GM19468 (cell line): Measurements from ENCODE around the gene GNAI2.
"Not testable (repeated sequence)": the region's sequence is repeated elsewhere in the genome, so short reads cannot be mapped to it uniquely, and the experiment has no call there.

Source experiments
- ATAC-seq: cut with Tn5 transposase; IDR thresholded peaks from one replicate; pipeline ENCODE4 v1.9.1; 2021; ENCODE audit warnings: mild to moderate bottlenecking, moderate library complexity, moderate number of reproducible peaks; ENCODE audit not compliant: unreplicated experiment; ENCODE audit errors: extremely low read depth

Gene GNAI2

DNA sequence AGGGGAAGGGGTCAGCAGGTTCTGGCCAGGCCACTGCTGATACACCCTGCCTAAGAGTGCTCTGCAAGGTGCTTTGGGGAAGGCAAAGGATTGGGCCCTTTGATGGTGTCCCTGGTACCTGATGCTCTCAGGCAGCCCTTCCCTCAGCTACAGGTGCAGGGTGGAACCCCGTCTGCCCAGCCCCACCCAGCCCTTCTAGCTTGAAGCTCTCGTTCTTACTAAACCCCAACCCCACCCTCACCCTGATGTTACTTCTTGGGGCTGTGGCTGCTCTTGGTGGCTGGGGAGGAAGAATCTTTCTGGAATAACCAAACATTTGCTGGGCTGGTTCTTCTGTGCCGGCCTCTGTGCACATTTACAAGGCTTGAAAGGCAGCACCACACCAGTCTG is 6.4 kb downstream of the GNAI2 start:
- ATAC-seq: no peak

GRCh38 chr3:50242851-50243542 is 7.0 kb downstream of the GNAI2 start:
- no peak for ATAC-seq

GRCh38 chr3:50243543-50243895 is 7.5 kb downstream of the GNAI2 start:
- no peak for ATAC-seq

DNA sequence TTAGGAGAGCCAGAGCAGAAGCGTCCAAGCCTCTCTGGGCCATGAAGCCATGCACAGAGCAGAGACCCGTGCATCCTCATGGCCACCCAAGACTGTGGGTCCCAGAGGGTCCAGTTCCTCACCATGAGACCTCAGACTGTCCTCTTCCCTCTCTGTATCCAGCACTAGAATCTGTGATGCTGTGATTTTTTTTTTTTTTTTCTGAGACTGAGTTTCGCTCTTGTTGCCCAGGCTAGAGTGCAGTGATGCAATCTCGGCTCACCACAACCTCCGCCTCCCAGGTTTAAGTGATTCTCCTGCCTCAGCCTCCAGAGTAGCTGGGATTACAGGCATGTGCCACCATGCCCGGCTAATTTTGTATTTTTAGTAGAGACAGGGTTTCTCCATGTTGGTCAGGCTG is 8.8 kb downstream of the GNAI2 start:
- not testable (repeated sequence) for ATAC-seq

DNA sequence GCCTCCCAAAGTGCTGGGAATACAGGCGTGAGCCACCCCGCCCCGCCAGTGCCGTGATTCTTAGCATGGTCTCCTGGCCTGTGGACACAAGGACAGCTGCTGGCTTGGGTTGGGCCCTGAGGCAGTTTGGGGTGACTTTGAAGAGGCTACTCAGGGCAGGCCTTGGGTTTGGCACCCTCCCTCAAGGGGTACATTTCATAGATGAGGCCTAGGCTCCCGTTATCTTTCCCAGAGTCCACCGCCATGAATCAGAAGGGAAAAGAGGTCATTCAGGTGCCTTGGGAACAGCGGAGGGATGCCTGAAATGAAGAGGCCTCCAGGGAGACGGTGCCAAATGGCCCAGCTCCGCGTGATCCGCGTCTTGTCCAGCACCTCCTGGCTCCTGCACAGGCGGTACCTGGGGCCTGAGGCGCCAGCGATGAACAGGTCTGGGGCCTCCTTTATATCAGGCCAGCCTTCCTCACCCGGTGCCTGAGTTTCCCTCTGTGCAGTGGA is 9.3 kb downstream of the GNAI2 start:
- no peak for ATAC-seq

DNA sequence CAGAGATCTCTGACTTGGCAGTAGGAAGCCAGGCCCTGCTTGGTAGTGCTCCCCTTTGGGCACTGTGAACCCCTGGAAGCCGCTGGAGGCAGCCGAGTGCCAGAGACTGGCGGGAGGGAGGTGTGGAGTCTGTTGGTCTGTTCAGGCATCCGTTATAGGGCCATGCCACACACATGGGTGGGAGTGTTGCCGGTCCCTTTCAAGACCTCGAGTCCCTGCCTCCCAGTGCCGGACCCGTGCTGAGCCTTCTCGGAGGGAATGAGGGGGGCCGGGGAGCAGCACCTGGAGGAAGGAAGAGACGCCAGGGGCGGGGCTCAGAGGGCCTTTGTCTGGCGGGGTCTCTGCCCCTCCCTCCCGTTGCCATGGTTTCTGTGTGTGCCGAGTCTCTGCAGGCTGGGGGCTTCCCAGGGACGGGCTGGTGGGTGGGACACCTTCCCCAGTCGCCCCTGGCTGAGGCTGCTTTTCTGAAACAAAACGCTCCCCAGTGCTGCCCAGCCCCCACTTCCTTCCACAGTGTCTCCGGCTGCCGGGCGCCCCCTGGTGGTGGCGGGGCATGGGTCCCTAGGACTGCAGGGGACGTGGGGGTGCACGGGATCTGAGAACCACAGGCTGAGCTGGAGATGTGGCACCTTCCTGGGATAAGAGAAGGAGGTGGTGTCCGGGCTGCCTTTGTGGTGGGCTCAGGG is 10.0 kb downstream of the GNAI2 start:
- ATAC-seq: peak; percentile 10

DNA sequence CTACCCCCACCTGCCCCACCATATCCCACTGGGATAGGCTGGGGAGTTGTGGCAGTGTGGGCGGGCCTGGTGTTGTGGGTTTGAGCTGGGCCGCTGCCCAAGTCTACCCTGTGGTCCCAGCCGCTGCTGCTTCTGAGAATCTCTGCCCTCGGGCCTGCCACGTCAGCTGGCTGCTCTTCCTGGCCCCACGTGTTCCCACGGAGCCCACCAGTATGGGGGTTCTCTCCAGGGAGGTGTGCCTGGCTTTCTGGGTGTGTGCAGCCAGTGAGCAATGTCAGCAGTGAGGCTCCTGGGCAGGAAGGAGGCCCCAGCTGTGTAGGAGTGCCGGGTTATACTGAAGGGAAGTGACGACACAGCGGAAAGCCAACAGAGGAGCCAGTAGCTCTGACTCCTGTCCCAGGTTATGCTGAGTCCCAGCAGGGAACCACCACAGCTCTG is 10.5 kb downstream of the GNAI2 start:
- ATAC-seq: peak; percentile 18

DNA sequence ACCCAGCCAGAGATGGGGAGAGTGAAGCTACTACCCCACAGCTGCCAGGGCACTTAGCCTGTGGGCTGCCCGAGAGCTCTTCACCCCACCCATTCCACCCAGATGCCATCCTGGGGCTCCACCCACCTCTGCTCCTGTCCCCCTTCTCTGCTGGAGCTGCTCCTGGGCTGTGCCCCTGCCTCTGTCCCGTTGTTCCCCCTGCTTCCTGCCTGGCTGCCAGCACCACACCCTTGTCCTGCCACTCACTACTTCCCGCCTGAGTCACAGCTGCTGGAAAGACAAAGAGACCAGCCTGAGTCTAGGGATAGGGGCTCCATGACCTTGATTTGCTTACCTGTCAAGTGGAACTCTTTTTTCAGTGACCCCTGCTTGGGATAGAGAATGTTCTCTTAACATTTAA is 12.4 kb downstream of the GNAI2 start:
- no peak for ATAC-seq

- no peak for ATAC-seq
Observed at GRCh38 chr3:50249457-50249856, 13.5 kb downstream of the GNAI2 start.

DNA sequence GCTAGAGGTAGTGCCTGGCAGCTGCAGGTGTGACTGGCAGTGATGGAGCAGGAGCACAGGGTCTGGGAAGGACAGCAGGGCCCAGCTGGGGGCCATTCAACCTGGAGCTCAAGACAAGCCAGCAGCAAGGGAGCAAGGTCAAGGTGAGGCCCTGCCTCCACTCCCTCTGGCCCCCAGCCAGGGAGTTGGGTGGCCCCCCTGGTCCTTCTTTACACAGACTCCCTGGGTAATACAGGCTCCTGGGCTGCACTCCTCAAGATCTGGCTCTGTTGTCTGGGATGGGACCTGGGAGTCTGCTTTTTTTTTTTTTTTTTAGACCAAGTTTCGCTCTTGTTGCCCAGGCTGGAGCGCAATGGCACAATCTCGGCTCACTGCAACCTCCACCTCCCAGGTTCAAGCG is 14.5 kb downstream of the GNAI2 start:
- no peak for ATAC-seq

DNA sequence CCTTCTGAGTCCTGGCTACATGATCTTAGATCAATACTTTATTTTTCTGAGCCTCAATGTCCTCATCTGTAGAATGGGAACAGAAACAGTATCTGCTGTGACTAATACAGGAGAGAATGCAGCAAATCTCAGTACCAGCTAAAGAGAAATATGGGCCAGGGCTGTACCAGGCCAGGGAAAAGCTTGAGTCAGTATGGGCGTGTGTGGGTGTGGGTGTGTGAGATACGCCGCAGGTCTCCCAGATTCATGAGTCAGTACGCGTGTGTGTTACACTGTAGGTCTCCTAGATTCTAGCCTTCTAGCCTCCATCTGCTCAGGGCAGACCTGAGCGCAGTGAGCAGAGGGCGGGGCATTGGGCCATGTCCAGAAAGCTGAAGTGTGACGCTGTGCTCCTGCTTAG is 15.2 kb downstream of the GNAI2 start:
- no peak for ATAC-seq

DNA sequence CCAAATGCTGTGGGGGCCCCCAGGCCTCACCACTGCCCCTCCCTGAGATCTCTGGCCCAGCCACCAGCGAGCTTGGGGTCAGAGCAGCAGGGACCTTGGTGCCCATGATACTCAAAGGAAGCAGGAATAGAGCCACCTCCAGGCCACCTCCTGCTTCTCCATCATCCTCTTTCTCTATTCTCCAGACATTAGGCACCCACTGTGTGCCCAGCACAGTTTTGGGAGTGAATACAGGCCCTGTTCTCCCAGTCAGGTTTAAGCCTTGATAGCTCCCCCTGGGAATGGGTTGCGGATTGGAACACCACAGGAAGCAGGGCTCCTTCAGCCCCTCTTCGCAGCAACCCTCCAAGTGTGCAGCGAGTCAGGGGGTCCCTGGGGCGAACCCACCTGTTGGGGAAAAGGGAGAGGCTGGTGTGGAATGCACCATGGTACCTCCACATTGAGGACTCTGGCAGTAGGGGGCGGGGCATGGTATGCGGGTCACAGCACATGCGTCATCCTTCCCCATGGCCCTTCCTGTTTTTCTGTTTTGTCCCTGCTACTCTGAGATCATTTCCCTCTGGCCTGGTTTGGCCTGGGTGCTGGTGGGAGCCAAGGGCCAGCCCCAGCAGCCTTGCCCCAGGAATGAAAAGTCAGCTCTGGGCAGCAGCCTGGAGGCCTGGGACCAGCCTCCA is 18.7 kb downstream of the GNAI2 start:
- ATAC-seq: no peak

DNA sequence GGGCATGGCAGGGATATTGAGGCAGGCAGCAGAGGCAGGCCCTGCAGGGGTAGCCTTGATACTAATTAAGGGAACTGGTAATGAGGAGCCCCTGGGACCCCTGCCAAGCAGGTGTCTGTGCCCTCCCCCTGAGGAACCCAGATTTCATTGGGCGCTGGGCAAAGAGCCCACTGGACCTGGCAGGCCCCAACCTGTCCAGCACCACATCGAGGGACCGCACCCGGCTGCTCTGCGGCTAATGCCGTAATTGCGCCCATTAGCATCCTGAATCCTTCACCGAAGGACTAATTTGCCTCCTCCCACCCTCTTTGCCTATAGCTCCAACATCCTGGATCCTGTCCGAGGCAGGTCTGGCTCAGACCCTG is 19.2 kb downstream of the GNAI2 start:
- ATAC-seq: no peak

DNA sequence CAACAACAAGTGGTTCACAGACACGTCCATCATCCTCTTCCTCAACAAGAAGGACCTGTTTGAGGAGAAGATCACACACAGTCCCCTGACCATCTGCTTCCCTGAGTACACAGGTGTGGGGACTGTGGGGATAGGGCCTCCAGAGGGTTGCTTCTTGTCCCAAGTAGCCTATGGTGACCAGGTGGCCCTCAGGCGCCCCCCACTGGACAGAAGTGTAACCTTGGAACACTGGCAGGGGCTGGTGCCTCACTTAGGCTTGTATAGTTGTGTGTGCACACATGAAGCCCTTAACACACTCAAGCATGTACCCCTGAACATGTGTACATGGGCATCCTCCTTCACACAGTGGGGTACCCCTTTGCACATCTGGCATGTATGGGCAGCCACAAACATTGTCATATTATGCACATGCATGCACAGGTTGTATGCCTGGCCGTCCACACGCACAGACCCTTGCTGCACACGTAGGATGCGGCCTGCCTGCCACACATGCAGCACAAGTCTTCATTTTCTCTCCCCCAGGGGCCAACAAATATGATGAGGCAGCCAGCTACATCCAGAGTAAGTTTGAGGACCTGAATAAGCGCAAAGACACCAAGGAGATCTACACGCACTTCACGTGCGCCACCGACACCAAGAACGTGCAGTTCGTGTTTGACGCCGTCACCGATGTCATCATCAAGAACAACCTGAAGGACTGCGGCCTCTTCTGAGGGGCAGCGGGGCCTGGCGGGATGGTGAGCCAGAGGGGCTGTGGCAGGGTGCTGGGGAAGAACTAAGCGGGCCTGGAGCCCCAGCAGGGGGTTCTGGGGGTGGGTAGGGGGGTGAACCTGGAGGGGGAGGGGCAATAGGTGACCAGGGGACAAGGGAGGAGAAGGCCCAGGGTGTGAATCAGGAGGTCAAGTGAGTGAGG is 21.2 kb downstream of the GNAI2 start:
- ATAC-seq: no peak

DNA sequence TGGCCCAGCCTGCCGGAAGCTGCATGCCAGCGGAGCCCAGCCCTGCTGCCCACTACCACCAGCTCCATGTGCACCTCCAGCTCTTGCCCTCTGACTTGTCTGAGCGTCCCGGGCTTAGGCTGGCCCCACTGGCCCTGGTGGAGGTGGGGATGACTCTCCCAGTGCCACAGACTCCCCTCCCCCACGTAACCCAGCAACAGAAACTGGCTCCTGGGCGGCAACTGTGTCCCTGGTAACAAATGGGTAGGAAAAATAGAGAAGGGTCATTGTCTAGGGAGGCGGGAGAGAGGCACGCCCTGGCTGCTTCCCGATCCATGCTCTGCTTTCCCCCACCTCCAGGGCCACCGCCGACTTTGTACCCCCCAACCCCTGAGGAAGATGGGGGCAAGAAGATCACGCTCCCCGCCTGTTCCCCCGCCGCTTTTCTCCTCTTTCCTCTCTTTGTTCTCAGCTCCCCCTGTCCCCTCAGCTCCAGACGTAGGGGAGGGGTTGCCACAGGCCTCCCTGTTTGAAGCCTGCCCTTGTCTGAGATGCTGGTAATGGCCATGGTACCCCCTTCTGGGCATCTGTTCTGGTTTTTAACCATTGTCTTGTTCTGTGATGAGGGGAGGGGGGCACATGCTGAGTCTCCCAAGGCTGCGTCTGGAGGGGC is 22.2 kb downstream of the GNAI2 start:
- ATAC-seq: no peak

- ATAC-seq: no peak
Observed at GRCh38 chr3:50258979-50259378, 23.0 kb downstream of the GNAI2 start.

DNA sequence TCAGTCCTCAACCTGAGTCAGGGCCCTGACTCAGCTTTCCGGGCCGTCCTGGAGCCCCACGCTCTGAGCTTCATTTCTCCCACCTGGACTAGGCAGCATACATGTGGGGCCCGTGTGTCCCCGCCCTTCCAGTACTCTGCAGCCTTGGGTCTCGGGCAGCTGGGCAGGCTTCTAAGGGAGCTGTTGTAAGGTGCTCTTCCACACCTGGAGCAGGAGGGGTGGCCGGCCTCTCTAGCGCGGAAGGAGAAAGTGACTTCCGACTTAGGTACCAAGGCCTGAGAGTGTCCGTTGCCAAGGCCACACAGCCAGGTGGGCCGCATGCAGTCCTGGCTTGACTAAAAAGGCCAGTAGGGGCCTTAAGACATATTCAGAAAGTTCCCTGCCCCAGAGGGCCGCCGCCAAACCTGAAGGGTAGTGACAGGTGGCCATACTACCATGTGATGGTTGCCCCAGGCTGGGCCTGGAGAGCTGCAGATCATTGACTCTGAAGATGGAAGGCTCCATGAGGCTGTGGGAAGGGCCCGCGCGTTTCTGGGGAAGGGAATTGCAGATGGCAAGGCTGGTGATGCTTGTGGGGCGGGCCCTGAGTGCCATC is 23.5 kb downstream of the GNAI2 start:
- peak; percentile 12 for ATAC-seq

GRCh38 chr3:50260027-50260941 is 24.3 kb downstream of the GNAI2 start:
- ATAC-seq: peak; percentile 84
